GM23338 (cell line): ENCODE data around the gene ANXA7.

Experiments used
- CREB1 ChIP-seq: fragments of 250-450 bp; sonication (Bioruptor Pico); IDR thresholded peaks from 2 replicates; pipeline ENCODE4 v1.5.0; 2020; ENCODE audit warnings: low read depth, mild to moderate bottlenecking, moderate library complexity
- ETS1 ChIP-seq: IDR thresholded peaks from 2 replicates; pipeline ENCODE4 v1.6.1; 2016; ENCODE audit warnings: antibody characterized with exemption
- EZH2 ChIP-seq: fragments of 200-600 bp; sonication (generic); IDR thresholded peaks from one replicate; pipeline ENCODE4 v1.8.0; 2017; ENCODE audit warnings: antibody characterized with exemption, mild to moderate bottlenecking, low read depth; ENCODE audit not compliant: unreplicated experiment
- EZH2phosphoT487 ChIP-seq: fragments of 200-600 bp; sonication (generic); IDR thresholded peaks from one replicate; pipeline ENCODE4 v1.8.1; 2018; ENCODE audit warnings: antibody characterized with exemption; ENCODE audit not compliant: unreplicated experiment
- JUNB ChIP-seq: IDR thresholded peaks from one replicate; pipeline ENCODE4 v1.6.1; 2016; ENCODE audit warnings: antibody characterized with exemption; ENCODE audit not compliant: unreplicated experiment
- NANOG ChIP-seq: IDR thresholded peaks from 2 replicates; pipeline ENCODE4 v1.6.1; 2016; ENCODE audit warnings: antibody characterized with exemption, borderline replicate concordance
- POLR2AphosphoS5 ChIP-seq: IDR thresholded peaks from 2 replicates; pipeline ENCODE4 v1.6.1; 2016; ENCODE audit warnings: antibody characterized with exemption, low read depth
- STAT1 ChIP-seq: IDR thresholded peaks from one replicate; pipeline ENCODE4 v1.6.1; 2016; ENCODE audit warnings: antibody characterized with exemption; ENCODE audit not compliant: unreplicated experiment
- ZNF114 ChIP-seq: fragments of 250-450 bp; sonication (Bioruptor Pico); IDR thresholded peaks from 2 replicates; pipeline ENCODE4 v1.5.0; 2020; ENCODE audit warnings: mild to moderate bottlenecking, moderate library complexity
- ZNF331 ChIP-seq: fragments of 250-450 bp; sonication (Bioruptor Pico); IDR thresholded peaks from 2 replicates; pipeline ENCODE4 v1.5.0; 2020; ENCODE audit warnings: low read depth, mild to moderate bottlenecking, moderate library complexity
- ZNF462 ChIP-seq: fragments of 250-450 bp; sonication (Bioruptor Pico); IDR thresholded peaks from 2 replicates; pipeline ENCODE4 v1.5.0; 2020; ENCODE audit warnings: mild to moderate bottlenecking, moderate library complexity
- TF ChIP-seq, protein P1 (sequence below), 2 experiments: fragments of 200-600 bp in 1 of 2; sonication (generic) in 1 of 2; conservative IDR thresholded peaks; 2 replicates each; pipeline versions ENCODE4 v1.5.1 to v1.6.1; 2016 to 2017; ENCODE audit warnings: antibody characterized with exemption in 2 of 2, low read depth in 2 of 2, mild to moderate bottlenecking in 2 of 2, moderate library complexity in 1 of 2
- TF ChIP-seq, protein P2 (sequence below): IDR thresholded peaks from one replicate; pipeline ENCODE4 v1.6.1; 2018; ENCODE audit warnings: antibody characterized with exemption; ENCODE audit not compliant: unreplicated experiment

DNA sequence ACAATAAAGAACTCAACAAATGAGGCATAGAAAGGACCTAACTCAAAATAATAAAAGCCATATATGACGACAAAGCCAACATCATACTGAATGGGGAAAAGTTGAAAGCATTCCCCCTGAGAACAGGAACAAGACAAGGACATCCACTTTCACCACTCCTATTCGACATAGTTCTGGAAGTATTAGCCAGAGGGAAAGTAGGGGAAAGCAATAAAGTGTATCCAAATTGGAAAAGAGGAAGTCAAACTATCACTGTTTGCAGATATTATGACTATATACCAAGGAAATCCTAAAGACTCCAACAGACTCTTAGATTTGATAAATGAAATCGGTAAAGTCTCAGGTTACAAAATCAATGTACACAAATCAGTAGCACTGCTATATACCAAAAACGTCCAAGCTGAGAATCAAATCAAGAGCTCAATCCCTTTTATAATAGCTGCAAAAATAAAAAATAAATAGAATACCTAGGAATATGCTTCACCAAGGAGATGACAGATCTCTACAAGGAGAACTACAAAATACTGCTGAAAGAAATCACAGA lies 4.8 kb downstream of the ANXA7 start:
- TF ChIP-seq POLR2AphosphoS5 = no peak
- TF ChIP-seq, protein P1, sequence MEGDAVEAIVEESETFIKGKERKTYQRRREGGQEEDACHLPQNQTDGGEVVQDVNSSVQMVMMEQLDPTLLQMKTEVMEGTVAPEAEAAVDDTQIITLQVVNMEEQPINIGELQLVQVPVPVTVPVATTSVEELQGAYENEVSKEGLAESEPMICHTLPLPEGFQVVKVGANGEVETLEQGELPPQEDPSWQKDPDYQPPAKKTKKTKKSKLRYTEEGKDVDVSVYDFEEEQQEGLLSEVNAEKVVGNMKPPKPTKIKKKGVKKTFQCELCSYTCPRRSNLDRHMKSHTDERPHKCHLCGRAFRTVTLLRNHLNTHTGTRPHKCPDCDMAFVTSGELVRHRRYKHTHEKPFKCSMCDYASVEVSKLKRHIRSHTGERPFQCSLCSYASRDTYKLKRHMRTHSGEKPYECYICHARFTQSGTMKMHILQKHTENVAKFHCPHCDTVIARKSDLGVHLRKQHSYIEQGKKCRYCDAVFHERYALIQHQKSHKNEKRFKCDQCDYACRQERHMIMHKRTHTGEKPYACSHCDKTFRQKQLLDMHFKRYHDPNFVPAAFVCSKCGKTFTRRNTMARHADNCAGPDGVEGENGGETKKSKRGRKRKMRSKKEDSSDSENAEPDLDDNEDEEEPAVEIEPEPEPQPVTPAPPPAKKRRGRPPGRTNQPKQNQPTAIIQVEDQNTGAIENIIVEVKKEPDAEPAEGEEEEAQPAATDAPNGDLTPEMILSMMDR (conservative IDR thresholded peaks at IDR 0.05; ENCODE audit: low read depth in 2 of 2) = no peak
- no peak for TF ChIP-seq NANOG
- no peak for TF ChIP-seq JUNB
- TF ChIP-seq, protein P2, sequence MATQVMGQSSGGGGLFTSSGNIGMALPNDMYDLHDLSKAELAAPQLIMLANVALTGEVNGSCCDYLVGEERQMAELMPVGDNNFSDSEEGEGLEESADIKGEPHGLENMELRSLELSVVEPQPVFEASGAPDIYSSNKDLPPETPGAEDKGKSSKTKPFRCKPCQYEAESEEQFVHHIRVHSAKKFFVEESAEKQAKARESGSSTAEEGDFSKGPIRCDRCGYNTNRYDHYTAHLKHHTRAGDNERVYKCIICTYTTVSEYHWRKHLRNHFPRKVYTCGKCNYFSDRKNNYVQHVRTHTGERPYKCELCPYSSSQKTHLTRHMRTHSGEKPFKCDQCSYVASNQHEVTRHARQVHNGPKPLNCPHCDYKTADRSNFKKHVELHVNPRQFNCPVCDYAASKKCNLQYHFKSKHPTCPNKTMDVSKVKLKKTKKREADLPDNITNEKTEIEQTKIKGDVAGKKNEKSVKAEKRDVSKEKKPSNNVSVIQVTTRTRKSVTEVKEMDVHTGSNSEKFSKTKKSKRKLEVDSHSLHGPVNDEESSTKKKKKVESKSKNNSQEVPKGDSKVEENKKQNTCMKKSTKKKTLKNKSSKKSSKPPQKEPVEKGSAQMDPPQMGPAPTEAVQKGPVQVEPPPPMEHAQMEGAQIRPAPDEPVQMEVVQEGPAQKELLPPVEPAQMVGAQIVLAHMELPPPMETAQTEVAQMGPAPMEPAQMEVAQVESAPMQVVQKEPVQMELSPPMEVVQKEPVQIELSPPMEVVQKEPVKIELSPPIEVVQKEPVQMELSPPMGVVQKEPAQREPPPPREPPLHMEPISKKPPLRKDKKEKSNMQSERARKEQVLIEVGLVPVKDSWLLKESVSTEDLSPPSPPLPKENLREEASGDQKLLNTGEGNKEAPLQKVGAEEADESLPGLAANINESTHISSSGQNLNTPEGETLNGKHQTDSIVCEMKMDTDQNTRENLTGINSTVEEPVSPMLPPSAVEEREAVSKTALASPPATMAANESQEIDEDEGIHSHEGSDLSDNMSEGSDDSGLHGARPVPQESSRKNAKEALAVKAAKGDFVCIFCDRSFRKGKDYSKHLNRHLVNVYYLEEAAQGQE = no peak
- no peak for TF ChIP-seq EZH2
- no peak for TF ChIP-seq ZNF331 (CRISPR knock-in tag)
- no peak for TF ChIP-seq ZNF114 (CRISPR knock-in tag)
- no peak for TF ChIP-seq CREB1 (CRISPR knock-in tag)
- TF ChIP-seq ETS1 = no peak
- TF ChIP-seq STAT1 = no peak
- TF ChIP-seq EZH2phosphoT487 = no peak
- TF ChIP-seq ZNF462 (CRISPR knock-in tag) = no peak
